ENCODE results near the gene INPP5F. TPM values are rescaled to one million over a fixed set of nuclear protein-coding genes. Genes with fewer than 3 reads are reported as not detected.

Gene INPP5F
- total and polyA plus RNA-seq, 10 of the 15 experiments (the other 5 are each of a cell fraction or from before 2014, with no cell fraction given), result 6.0 to 49.3 (median 34.3) TPM

GRCh38 chr10:119761106-119761505 lies 35.3 kb downstream of the INPP5F start:
- CTCF ChIA-PET, result interaction anchor here (1.8 to 2.3 kb wide), 4 partner anchors 11 to 98 kb away, joined by 6 to 16 read pairs (median 12); no protein-coding TSS in a partner anchor
- POLR2A ChIA-PET, result interaction anchor here (0.7 to 2.4 kb wide), 2 partner anchors 10 to 69 kb away, joined by 5 to 6 read pairs; no protein-coding TSS in a partner anchor
- Histone ChIP-seq H3K27me3 (replicated peaks in 1 of 2; ENCODE audit: control insufficient read depth in 2 of 2, insufficient read depth in 2 of 2, low read length in 1 of 2) (no peaks in the 10 kb centered on the region), H3K9me3 (replicated peaks; ENCODE audit: control insufficient read depth, insufficient read depth, low read length) (no peaks in the 10 kb centered on the region), H4K20me1 (ENCODE audit: control insufficient read depth, insufficient read depth) (no peaks in the 10 kb centered on the region), H3K4me1 (ENCODE audit: control insufficient read depth, insufficient read depth, low read length) (no peaks in the 10 kb centered on the region), H2AFZ (ENCODE audit: control insufficient read depth, low read depth, low read length) (no peak overlapping the region), H3K36me3 (ENCODE audit: control insufficient read depth in 2 of 2, insufficient read depth in 2 of 2, low read length in 1 of 2) (peaks cover 0 to 10% of the 10 kb centered on the region in 2 experiments; a peak in 2 of 4 replicates), H3K27ac (ENCODE audit: control insufficient read depth, insufficient read depth) (no peak overlapping the region), H3K79me2 (ENCODE audit: control insufficient read depth, insufficient read depth, low read length) (no peaks in the 10 kb centered on the region), H3K4me3 (no peak overlapping the region), H3K9ac (ENCODE audit: control insufficient read depth, insufficient read depth, low read length) (no peak overlapping the region), H3K4me2 (ENCODE audit: control insufficient read depth, insufficient read depth) (no peak overlapping the region)
- DNase-seq (ENCODE audit: low read depth, low spot score) (no peak), ATAC-seq (no peak), FAIRE-seq (no peak)
- whole genome bisulfite sequencing (ENCODE audit: insufficient coverage, insufficient replicate concordance, low lambda C conversion rate, missing lambda C conversion rate), result 91% methylated on average over 3 of the region's 3 CpGs
- RAD21 ChIA-PET (ENCODE audit: unreplicated experiment), result interaction anchor here (0.6 to 1.3 kb wide), 2 partner anchors 11 to 176 kb away, joined by 3 to 7 read pairs; no protein-coding TSS in a partner anchor
- SMC1A ChIA-PET (ENCODE audit: uncharacterized antibody, unreplicated experiment), result interaction anchor here (1.0 to 3.6 kb wide), 8 partner anchors 10 to 98 kb away, joined by 3 to 22 read pairs (median 4); no protein-coding TSS in a partner anchor
- in situ Hi-C loops (cut with MboI), result no loop called here
- BruUV-seq (replicated peaks), result no TSS peak
- TF ChIP-seq ATF3 (IDR thresholded peaks at IDR 0.05; ENCODE audit: borderline replicate concordance, extremely low read depth, low read depth, low read length), result no peak
- intact Hi-C loops (cut with micrococcal nuclease; ENCODE audit: unreplicated experiment), result no loop called here

GRCh38 chr10:119762035-119762434 lies 36.2 kb downstream of the INPP5F start:
- H3K27me3 ChIP-seq (replicated peaks in 1 of 2; ENCODE audit: control insufficient read depth in 2 of 2, insufficient read depth in 2 of 2, low read length in 1 of 2), result no peaks in the 10 kb centered on the region
- SMC1A ChIA-PET (ENCODE audit: uncharacterized antibody, unreplicated experiment), result interaction anchor here (0.7 to 3.6 kb wide), 3 partner anchors 11 to 41 kb away, joined by 3 to 22 read pairs (median 10); no protein-coding TSS in a partner anchor
- RAD21 ChIA-PET (ENCODE audit: unreplicated experiment), result no interaction called here
- H3K4me2 ChIP-seq (ENCODE audit: control insufficient read depth, insufficient read depth), result no peak overlapping the region
- H3K27ac ChIP-seq (ENCODE audit: control insufficient read depth, insufficient read depth), result no peak overlapping the region
- intact Hi-C loops (cut with micrococcal nuclease; ENCODE audit: unreplicated experiment) (no loop called here), in situ Hi-C loops (cut with MboI) (no loop called here)
- FAIRE-seq (no peak), ATAC-seq (no peak), DNase-seq (ENCODE audit: low read depth, low spot score) (no peak)
- no TSS peak for BruUV-seq (replicated peaks)
- H2AFZ ChIP-seq (ENCODE audit: control insufficient read depth, low read depth, low read length), result no peak overlapping the region
- H3K4me1 ChIP-seq (ENCODE audit: control insufficient read depth, insufficient read depth, low read length), result no peaks in the 10 kb centered on the region
- 77% methylated on average over 3 of the region's 3 CpGs for WGBS (ENCODE audit: insufficient coverage, insufficient replicate concordance, low lambda C conversion rate, missing lambda C conversion rate)
- H3K4me3 ChIP-seq, result no peak overlapping the region
- peaks cover 0 to 10% of the 10 kb centered on the region in 2 experiments; a peak in 2 of 4 replicates for H3K36me3 ChIP-seq (ENCODE audit: control insufficient read depth in 2 of 2, insufficient read depth in 2 of 2, low read length in 1 of 2)
- CTCF ChIA-PET, result interaction anchor here (2.0 to 3.8 kb wide), 2 partner anchors 11 to 12 kb away, joined by 16 to 18 read pairs; no protein-coding TSS in a partner anchor
- no peaks in the 10 kb centered on the region for H3K79me2 ChIP-seq (ENCODE audit: control insufficient read depth, insufficient read depth, low read length)
- H3K9me3 ChIP-seq (replicated peaks; ENCODE audit: control insufficient read depth, insufficient read depth, low read length), result no peaks in the 10 kb centered on the region
- no peaks in the 10 kb centered on the region for H4K20me1 ChIP-seq (ENCODE audit: control insufficient read depth, insufficient read depth)
- H3K9ac ChIP-seq (ENCODE audit: control insufficient read depth, insufficient read depth, low read length), result no peak overlapping the region
- POLR2A ChIA-PET, result interaction anchor here (0.7 to 1.0 kb wide), 2 partner anchors 20 to 38 kb away, joined by 3 to 4 read pairs; no protein-coding TSS in a partner anchor
- TF ChIP-seq NKRF (conservative IDR thresholded peaks at IDR 0.05), result no peak
- TF ChIP-seq NFYB (IDR thresholded peaks at IDR 0.05; ENCODE audit: insufficient read depth, low read depth, low read length), result no peak
- TF ChIP-seq E2F8 (IDR thresholded peaks at IDR 0.05; ENCODE audit: low read depth, partially characterized antibody), result no peak
- no peak for TF ChIP-seq SRF (IDR thresholded peaks at IDR 0.05; ENCODE audit: low read depth in 2 of 2, low read length in 2 of 2)
- TF ChIP-seq MEF2B (IDR thresholded peaks at IDR 0.05; ENCODE audit: partially characterized antibody, poor library complexity, severe bottlenecking), result no peak
- no peak for TF ChIP-seq HDGF (IDR thresholded peaks at IDR 0.05)
- TF ChIP-seq ATF2 (IDR thresholded peaks at IDR 0.05; ENCODE audit: low read length), result no peak
- TF ChIP-seq FOXM1 (IDR thresholded peaks at IDR 0.05; ENCODE audit: low read depth, low read length), result no peak
